Right lobe of liver (tissue), 6 donors: Measurements from ENCODE around the gene PPFIBP1. TPM values are rescaled to one million over a fixed set of nuclear protein-coding genes. Genes with fewer than 3 reads are reported as not detected.
A peak's percentile ranks its signal among the peaks of the same experiment; 100 is the strongest.
"Not testable (repeated sequence)": the region's sequence is repeated elsewhere in the genome, so short reads cannot be mapped to it uniquely, and the experiment has no call there.

ENCODE experiments used
- ATAC-seq, 4 donors: fragments of 200-7000 bp; cut with Tn5 transposase; one replicate each; pipeline ENCODE4 v1.9.1; 2020; ENCODE audit warnings: mild to moderate bottlenecking in 4 of 4, moderate library complexity in 4 of 4
- DNase-seq, 3 donors: peaks; one replicate each; pipeline ENCODE4 v3.0.0-alpha.2; 2020
- H3K27ac ChIP-seq, 3 donors: fragments of 200-600 bp; one replicate each; pipeline ENCODE4 v1.8.0; 2022
- H3K27me3 ChIP-seq, 2 donors: fragments of 200-600 bp; one replicate each; pipeline ENCODE4 v1.8.0; 2022
- H3K36me3 ChIP-seq, 4 donors: fragments of 200-600 bp; sonication (generic) in 1 of 4; one replicate each; pipeline versions ENCODE4 v1.5.1 to v1.8.0; 2017 to 2022; ENCODE audit warnings: control low read depth in 1 of 4
- H3K4me1 ChIP-seq, 4 donors: fragments of 200-600 bp; sonication (generic) in 1 of 4; one replicate each; pipeline versions ENCODE4 v1.5.1 to v1.8.0; 2017 to 2022; ENCODE audit warnings: control low read depth in 1 of 4
- H3K4me3 ChIP-seq, 3 donors: fragments of 200-600 bp; one replicate each; pipeline ENCODE4 v1.8.0; 2022
- H3K9me3 ChIP-seq, 4 donors: fragments of 200-600 bp; sonication (generic) in 1 of 4; one replicate each; pipeline versions ENCODE4 v1.5.1 to v1.8.0; 2017 to 2022; ENCODE audit warnings: control low read depth in 1 of 4
- POLR2A ChIP-seq: fragments of 450-650 bp; IDR thresholded peaks from one replicate; pipeline ENCODE4 v1.6.1; 2017; ENCODE audit warnings: antibody characterized with exemption, mild to moderate bottlenecking
- WGBS: methylation state at CpG from one replicate; pipeline ENCODE4 v1.1.6; 2018; ENCODE audit warnings: low coverage, low lambda C conversion rate; ENCODE audit not compliant: insufficient coverage; ENCODE audit errors: missing lambda C conversion rate; 5-methylcytosine and 5-hydroxymethylcytosine counted together
- intact Hi-C, 2 donors: fragments of 100-400 bp; cut with DNase I; formaldehyde crosslinking; loops; one replicate each; pipeline versions ENCODE4 v1.11.2 to v1.14.1; 2022
- total RNA-seq, 6 experiments: library from RNA; depleted of rRNA in 2 of 6; stranded (reverse); fragments of >200 nt in 2 of 6; fragmentation: NEBNext Ultra II Directional in 3 of 6; extraction: Animal tissue kit (Norgen Biotek cat#: 25700) in 3 of 6; gene quantifications; one replicate each; pipeline versions ENCODE4 v1.1.0 to v1.2.4, GENCODE V29; 2016 to 2023
- TF ChIP-seq, protein P1 (sequence below), 4 donors: fragments of 200-600 bp in 3 of 4; fragments of 450-650 bp in 1 of 4; IDR thresholded peaks; one replicate each; pipeline versions ENCODE4 v1.5.1 to v1.8.0; 2016 to 2022; ENCODE audit warnings: antibody characterized with exemption in 4 of 4, mild to moderate bottlenecking in 2 of 4
- donor health status: DM: no; HTN: yes; CAD: no.
- donor health status: DM: no; HTN: no; CAD: no.
- donor health status: DM: no; HTN: no; CAD: no.
- donor health status: DM: no; HTN: yes; CAD: no.
- donor health status: DM: no; HTN: yes; CAD: no.

Gene PPFIBP1
- total RNA-seq, 6 experiments from 2014 or later: 24.1 to 53.9 (median 35.8) TPM

DNA sequence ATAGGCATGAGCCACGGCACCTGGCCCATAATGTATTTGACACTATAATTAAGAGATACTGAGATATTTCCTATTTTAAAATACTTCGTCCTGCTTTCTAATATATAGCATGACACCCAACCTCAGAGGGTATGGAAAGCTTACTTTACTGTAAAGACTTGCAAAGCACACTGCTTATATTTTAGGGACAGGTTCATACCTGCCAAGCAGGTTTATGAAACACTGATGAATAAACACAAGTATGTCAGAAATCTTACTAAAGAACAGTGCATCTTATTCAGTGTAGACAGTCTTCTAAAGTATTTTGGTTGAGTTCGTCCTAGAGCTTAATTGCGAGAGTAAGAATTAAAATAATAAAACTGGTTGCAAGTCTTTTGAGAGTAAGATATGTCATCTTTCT, 65.4 kb downstream of the PPFIBP1 start:
- intact Hi-C loops: no loop called here
- Histone ChIP-seq H3K27me3 (no peaks in the 10 kb centered on the region), H3K4me3 (no peak overlapping the region), H3K4me1 (peaks cover 0 to 9% (median 0%) of the 10 kb centered on the region in 4 donors), H3K36me3 (no peaks in the 10 kb centered on the region), H3K27ac (no peak overlapping the region), H3K9me3 (no peaks in the 10 kb centered on the region)
- ATAC-seq: no peak
- no peak for DNase-seq
- 94% methylated on average over 4 of the region's 4 CpGs for WGBS
- no peak for TF ChIP-seq POLR2A
- TF ChIP-seq, protein P1, sequence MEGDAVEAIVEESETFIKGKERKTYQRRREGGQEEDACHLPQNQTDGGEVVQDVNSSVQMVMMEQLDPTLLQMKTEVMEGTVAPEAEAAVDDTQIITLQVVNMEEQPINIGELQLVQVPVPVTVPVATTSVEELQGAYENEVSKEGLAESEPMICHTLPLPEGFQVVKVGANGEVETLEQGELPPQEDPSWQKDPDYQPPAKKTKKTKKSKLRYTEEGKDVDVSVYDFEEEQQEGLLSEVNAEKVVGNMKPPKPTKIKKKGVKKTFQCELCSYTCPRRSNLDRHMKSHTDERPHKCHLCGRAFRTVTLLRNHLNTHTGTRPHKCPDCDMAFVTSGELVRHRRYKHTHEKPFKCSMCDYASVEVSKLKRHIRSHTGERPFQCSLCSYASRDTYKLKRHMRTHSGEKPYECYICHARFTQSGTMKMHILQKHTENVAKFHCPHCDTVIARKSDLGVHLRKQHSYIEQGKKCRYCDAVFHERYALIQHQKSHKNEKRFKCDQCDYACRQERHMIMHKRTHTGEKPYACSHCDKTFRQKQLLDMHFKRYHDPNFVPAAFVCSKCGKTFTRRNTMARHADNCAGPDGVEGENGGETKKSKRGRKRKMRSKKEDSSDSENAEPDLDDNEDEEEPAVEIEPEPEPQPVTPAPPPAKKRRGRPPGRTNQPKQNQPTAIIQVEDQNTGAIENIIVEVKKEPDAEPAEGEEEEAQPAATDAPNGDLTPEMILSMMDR (IDR thresholded peaks at IDR 0.05): no peak

DNA sequence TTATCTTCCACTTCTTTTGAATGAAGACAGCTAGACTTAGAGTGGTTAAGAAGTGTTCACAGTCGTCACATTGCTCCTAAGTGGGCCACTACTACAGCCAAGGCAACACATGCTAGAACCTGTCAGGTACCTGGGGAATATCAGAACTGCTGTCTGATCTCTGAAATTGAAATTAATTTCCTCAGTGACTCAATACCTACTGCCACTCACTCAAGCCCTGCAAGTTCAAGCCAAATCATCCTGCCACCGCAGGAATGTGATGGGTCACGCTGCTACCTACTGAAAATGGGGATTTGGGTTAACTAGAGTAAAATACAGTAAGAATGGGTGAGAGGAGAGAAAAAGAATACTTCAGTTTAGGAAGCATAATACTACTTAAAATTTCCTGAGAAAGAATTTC, 67.7 kb downstream of the PPFIBP1 start:
- DNase-seq: not testable (repeated sequence)
- WGBS: 100% methylated on average over 2 of the region's 3 CpGs

DNA sequence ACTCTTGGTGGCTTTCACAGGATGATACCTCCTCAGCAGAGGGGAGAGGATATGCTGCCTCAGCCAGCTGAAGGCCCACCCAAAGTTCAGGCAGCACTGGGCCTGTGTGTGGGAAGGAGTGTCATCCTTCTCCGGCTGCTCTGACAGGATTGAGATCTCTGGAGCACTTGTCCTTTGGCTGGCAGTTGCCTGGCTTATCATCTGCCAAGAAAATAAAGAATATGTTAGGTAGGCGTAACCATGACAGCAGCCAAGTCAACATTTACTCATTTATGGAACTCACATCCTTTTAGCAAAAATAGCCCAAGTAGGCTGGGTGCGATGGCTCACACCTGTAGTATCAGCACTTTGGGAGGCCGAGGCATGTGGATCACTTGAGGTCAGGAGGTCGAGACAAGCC, 68.5 kb downstream of the PPFIBP1 start:
- H3K4me3 ChIP-seq: no peak overlapping the region
- H3K27ac ChIP-seq: no peak overlapping the region
- no peak for DNase-seq
- H3K9me3 ChIP-seq: no peaks in the 10 kb centered on the region
- H3K27me3 ChIP-seq: no peaks in the 10 kb centered on the region
- intact Hi-C loops: no loop called here
- no peak for TF ChIP-seq POLR2A
- TF ChIP-seq, protein P1 (IDR thresholded peaks at IDR 0.05): no peak
- H3K36me3 ChIP-seq: no peaks in the 10 kb centered on the region
- peaks cover 0 to 3% (median 0%) of the 10 kb centered on the region in 4 donors for H3K4me1 ChIP-seq
- 65% methylated on average over 3 of the region's 5 CpGs for WGBS
- ATAC-seq: peak; percentile 44 to 63 (median 58)

More for the DNA sequence above, 67.7 kb downstream of the PPFIBP1 start:
- H3K27ac ChIP-seq, H3K4me3 ChIP-seq, H3K36me3 ChIP-seq, H3K4me1 ChIP-seq, H3K27me3 ChIP-seq, ATAC-seq, intact Hi-C loops, H3K9me3 ChIP-seq: not testable (repeated sequence)

DNA sequence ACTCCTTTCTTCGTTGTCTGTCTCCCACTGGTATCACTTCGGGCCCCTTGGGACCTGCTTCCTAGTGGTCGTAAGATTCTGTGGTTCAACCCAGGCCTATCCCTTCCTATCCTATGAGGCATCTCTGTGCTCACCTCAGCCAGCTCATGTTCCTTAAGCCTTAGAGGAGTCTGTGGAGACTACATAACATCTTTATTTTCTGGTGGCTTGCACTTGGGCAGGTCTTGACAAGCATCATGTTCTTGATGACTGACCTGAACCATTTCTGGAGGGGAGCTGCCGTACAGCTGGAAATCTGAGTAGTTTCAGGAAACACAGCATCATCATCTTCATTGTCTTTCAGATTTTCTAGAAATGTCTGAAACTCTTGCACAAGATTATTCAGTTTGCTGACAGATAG, 69.3 kb downstream of the PPFIBP1 start:
- no peak for ATAC-seq
- no peak for DNase-seq
- WGBS: 85% methylated on average over 4 of the region's 4 CpGs
- Histone ChIP-seq H3K27me3 (no peaks in the 10 kb centered on the region), H3K9me3 (no peaks in the 10 kb centered on the region), H3K36me3 (no peaks in the 10 kb centered on the region), H3K4me3 (no peak overlapping the region), H3K4me1 (peaks cover 0 to 3% (median 0%) of the 10 kb centered on the region in 4 donors), H3K27ac (no peak overlapping the region)
- intact Hi-C loops: no loop called here
- TF ChIP-seq POLR2A: no peak
- TF ChIP-seq, protein P1 (IDR thresholded peaks at IDR 0.05): no peak

DNA sequence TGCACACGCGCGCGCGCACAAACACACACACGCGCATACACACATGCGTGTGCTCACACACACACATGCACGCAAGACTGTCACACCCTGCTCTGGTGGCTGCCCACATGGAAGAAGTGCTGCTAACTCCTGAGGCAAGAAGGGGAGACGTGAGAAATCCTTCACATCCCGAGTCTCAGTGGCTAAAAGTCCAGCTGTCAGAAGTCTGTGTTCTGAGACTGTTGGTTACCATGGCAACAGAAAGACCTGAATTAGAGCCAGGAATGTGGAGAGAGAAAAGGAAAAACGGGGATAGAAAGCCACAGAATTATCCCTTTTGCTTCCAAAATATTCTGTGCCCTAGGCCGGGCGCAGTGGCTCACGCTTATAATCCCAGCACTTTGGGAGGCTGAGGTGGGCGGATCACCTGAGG, 71.2 kb downstream of the PPFIBP1 start:
- intact Hi-C loops: no loop called here
- no peak overlapping the region for H3K4me3 ChIP-seq
- no peaks in the 10 kb centered on the region for H3K9me3 ChIP-seq
- DNase-seq (no peak), ATAC-seq (peak; percentile 16 to 50 (median 44))
- TF ChIP-seq, protein P1 (IDR thresholded peaks at IDR 0.05): no peak
- TF ChIP-seq POLR2A: no peak
- H3K27me3 ChIP-seq: no peaks in the 10 kb centered on the region
- H3K27ac ChIP-seq: no peak overlapping the region
- 71% methylated on average over 14 of the region's 16 CpGs for WGBS
- no peaks in the 10 kb centered on the region for H3K36me3 ChIP-seq
- H3K4me1 ChIP-seq: peaks cover 0 to 3% (median 0%) of the 10 kb centered on the region in 4 donors

DNA sequence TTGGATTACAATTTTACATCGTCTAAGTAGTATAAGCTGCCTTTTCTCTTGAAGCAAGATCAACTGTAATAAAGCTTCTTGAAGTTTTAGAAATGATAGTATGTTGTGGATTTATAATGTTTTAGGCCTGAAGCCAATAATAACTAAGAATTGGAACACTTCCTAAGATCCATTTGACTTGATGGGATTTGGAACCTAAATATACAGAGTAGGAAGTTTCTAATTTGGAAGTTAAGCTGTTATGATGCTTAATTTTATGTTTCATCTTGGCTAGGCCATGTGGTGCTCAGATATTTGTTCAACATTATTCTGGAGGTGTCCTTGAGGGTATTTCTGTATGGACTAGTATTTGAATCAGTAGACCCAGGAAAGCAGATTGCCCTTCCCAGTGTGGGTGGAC, 74.9 kb downstream of the PPFIBP1 start:
- H3K27ac ChIP-seq, intact Hi-C loops: not testable (repeated sequence)

DNA sequence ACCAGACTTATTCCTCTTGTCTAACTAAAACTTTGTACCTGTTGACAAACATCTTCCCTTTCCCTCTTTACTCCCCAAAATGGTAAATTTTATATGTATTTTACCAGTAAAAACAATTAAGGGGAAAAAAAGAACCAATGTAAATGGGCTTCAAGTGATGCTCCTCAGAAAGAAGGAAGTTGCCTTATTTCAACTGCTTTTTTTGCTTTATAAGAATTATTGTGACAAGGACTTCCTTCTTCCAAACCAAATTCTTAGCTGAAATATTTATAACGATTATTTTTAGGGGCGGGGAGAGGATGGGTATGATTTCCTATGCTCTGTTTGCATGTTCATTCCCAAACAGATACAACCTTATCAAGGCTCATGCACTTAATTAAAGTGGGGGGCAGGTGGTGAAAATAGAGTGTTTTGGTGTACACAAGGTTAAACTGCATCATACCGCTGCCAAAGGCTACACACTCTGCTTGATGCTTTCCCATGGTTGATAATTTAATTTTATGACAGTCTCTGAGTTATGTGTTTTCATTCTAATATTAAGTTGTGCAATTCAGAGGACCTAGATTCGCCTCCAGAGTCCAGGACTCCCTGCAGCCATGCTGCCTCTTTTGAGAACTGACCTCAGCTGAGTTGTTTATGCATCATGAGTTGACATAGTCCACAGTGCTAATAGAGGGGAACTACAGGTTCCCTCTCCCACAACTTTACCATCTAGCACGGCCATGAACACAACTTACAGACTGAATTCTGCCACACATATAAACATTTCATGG, 77.2 kb downstream of the PPFIBP1 start:
- H3K4me1 ChIP-seq, H3K36me3 ChIP-seq, intact Hi-C loops, H3K27me3 ChIP-seq, DNase-seq, H3K9me3 ChIP-seq, H3K27ac ChIP-seq, H3K4me3 ChIP-seq: not testable (repeated sequence)
- peak in 2 of 4 donors; percentile 28 to 40 for ATAC-seq
- WGBS: 37% methylated on average over 4 of the region's 5 CpGs

More for the DNA sequence above, 74.9 kb downstream of the PPFIBP1 start:
- ATAC-seq, H3K4me3 ChIP-seq, H3K9me3 ChIP-seq, H3K4me1 ChIP-seq, H3K27me3 ChIP-seq, H3K36me3 ChIP-seq, DNase-seq: not testable (repeated sequence)
- WGBS: 67% methylated on average over 1 of the region's 1 CpG
